Middle frontal gyrus (tissue), 1 donor: Measurements from ENCODE around the gene B4GALT5.
"Not testable (repeated sequence)": the region's sequence is repeated elsewhere in the genome, so short reads cannot be mapped to it uniquely, and the experiment has no call there.

Source experiments
- DNase-seq: peaks from one replicate; pipeline ENCODE4 v3.0.0-alpha.2; 2015; ENCODE audit warnings: low spot score; ENCODE audit errors: extremely low spot score

The B4GALT5 gene

GRCh38 chr20:49713753-49714712 lies at the start of gene B4GALT5:
B4GALT5 (minus strand) TSS chr20:49713878; CDS start chr20:49713690, 188 bp downstream.
- DNase-seq, result peak; percentile 54

GRCh38 chr20:49762940-49763766 lies 49.5 kb upstream of the B4GALT5 start:
- DNase-seq, result no peak

- not testable (repeated sequence) for DNase-seq
These were observed 48.2 kb upstream of the B4GALT5 start for GRCh38 chr20:49761888-49762287.

- no peak for DNase-seq
These were observed 45.7 kb upstream of the B4GALT5 start for GRCh38 chr20:49759266-49759950.

- DNase-seq, result peak; percentile 12
These were observed 45.1 kb upstream of the B4GALT5 start for GRCh38 chr20:49758781-49759180.

GRCh38 chr20:49757597-49757996 lies 43.9 kb upstream of the B4GALT5 start:
- no peak for DNase-seq

- no peak for DNase-seq
These were observed 42.6 kb upstream of the B4GALT5 start for GRCh38 chr20:49756241-49756640.

GRCh38 chr20:49754596-49754995 lies 40.9 kb upstream of the B4GALT5 start:
- no peak for DNase-seq

- DNase-seq, result no peak
These were observed 39.5 kb upstream of the B4GALT5 start for GRCh38 chr20:49753133-49753532.

- no peak for DNase-seq
These were observed 38.7 kb upstream of the B4GALT5 start for GRCh38 chr20:49752201-49752903.

GRCh38 chr20:49751397-49751736 lies 37.7 kb upstream of the B4GALT5 start:
- no peak for DNase-seq

- no peak for DNase-seq
These were observed 37.1 kb upstream of the B4GALT5 start for GRCh38 chr20:49750611-49751396.

GRCh38 chr20:49749625-49750024 lies 35.9 kb upstream of the B4GALT5 start:
- no peak for DNase-seq

- no peak for DNase-seq
These were observed 34.8 kb upstream of the B4GALT5 start for GRCh38 chr20:49748525-49748838.

GRCh38 chr20:49747707-49748524 lies 34.2 kb upstream of the B4GALT5 start:
- DNase-seq, result no peak

- DNase-seq, result no peak
These were observed 29.3 kb upstream of the B4GALT5 start for GRCh38 chr20:49742948-49743347.

GRCh38 chr20:49741977-49742376 lies 28.3 kb upstream of the B4GALT5 start:
- no peak for DNase-seq

- no peak for DNase-seq
These were observed 27.1 kb upstream of the B4GALT5 start for GRCh38 chr20:49740807-49741206.

- no peak for DNase-seq
These were observed 25.4 kb upstream of the B4GALT5 start for GRCh38 chr20:49739042-49739441.

- no peak for DNase-seq
These were observed 23.6 kb upstream of the B4GALT5 start for GRCh38 chr20:49737260-49737659.
